GM12878 (cell line): ENCODE data around the gene SAAL1. TPM values are rescaled to one million over a fixed set of nuclear protein-coding genes. Genes with fewer than 3 reads are reported as not detected.

Experiments
- BMI1 ChIP-seq: fragments of 450-650 bp; IDR thresholded peaks from 2 replicates; pipeline ENCODE4 v1.6.1; 2016; ENCODE audit warnings: mild to moderate bottlenecking, moderate library complexity, borderline replicate concordance
- CBX5 ChIP-seq: sonication (generic); IDR thresholded peaks from 2 replicates; pipeline ENCODE4 v1.6.1; 2016; ENCODE audit warnings: low read depth, moderate library complexity, mild to moderate bottlenecking, inconsistent platforms
- CEBPB ChIP-seq, 2 experiments: fragments of 150-350 bp in 1 of 2; IDR thresholded peaks; 2 replicates each; pipeline ENCODE4 v1.6.1; 2012 to 2014; ENCODE audit warnings: low read depth in 2 of 2, low read length in 2 of 2, borderline replicate concordance in 1 of 2, inconsistent platforms in 1 of 2
- HDAC2 ChIP-seq: fragments of 200-600 bp; sonication (generic); IDR thresholded peaks from 2 replicates; pipeline ENCODE4 v1.6.1; 2017
- KLF5 ChIP-seq: fragments of 450-650 bp; IDR thresholded peaks from 2 replicates; pipeline ENCODE4 v1.6.1; 2014; ENCODE audit warnings: mild to moderate bottlenecking; ENCODE audit not compliant: partially characterized antibody
- NFYA ChIP-seq: IDR thresholded peaks from 2 replicates; pipeline ENCODE4 v1.6.1; 2011; ENCODE audit warnings: low read depth, mild to moderate bottlenecking, low read length, improper control_type of control experiment, borderline replicate concordance
- NRF1 ChIP-seq: conservative IDR thresholded peaks from 2 replicates; pipeline ENCODE4 v1.6.1; 2011; ENCODE audit warnings: mild to moderate bottlenecking, low read depth, low read length, improper control_type of control experiment
- PAX8 ChIP-seq: fragments of 450-650 bp; IDR thresholded peaks from 2 replicates; pipeline ENCODE4 v1.6.1; 2017; ENCODE audit warnings: mild to moderate bottlenecking, moderate library complexity
- POLR2AphosphoS5 ChIP-seq: IDR thresholded peaks from 2 replicates; pipeline ENCODE4 v1.6.1; 2011; ENCODE audit warnings: mild to moderate bottlenecking, low read length, inconsistent platforms
- POU2F2 ChIP-seq: IDR thresholded peaks from 3 replicates; pipeline ENCODE4 v1.6.1; 2011; ENCODE audit warnings: low read depth, mild to moderate bottlenecking, low read length, borderline replicate concordance
- RBBP5 ChIP-seq: fragments of 200-600 bp; sonication (generic); conservative IDR thresholded peaks from 2 replicates; pipeline ENCODE4 v1.6.1; 2016
- RFX5 ChIP-seq: IDR thresholded peaks from 2 replicates; pipeline ENCODE4 v1.6.1; 2011; ENCODE audit warnings: low read depth, low read length, improper control_type of control experiment
- RUNX3 ChIP-seq: IDR thresholded peaks from 2 replicates; pipeline ENCODE4 v1.6.1; 2012; ENCODE audit warnings: low read length, inconsistent platforms
- SIX5 ChIP-seq: IDR thresholded peaks from 2 replicates; pipeline ENCODE4 v1.6.1; 2011; ENCODE audit warnings: mild to moderate bottlenecking, low read depth, low read length, moderate library complexity; ENCODE audit not compliant: severe bottlenecking
- SMC3 ChIP-seq: IDR thresholded peaks from 2 replicates; pipeline ENCODE4 v1.6.1; 2011; ENCODE audit warnings: low read length, improper control_type of control experiment, borderline replicate concordance
- TCF12 ChIP-seq: IDR thresholded peaks from 2 replicates; pipeline ENCODE4 v1.6.1; 2011; ENCODE audit warnings: low read depth, mild to moderate bottlenecking, low read length
- YBX1 ChIP-seq: fragments of 450-650 bp; IDR thresholded peaks from 2 replicates; pipeline ENCODE4 v1.6.1; 2016; ENCODE audit warnings: antibody characterized with exemption
- polyA plus RNA-seq, 11 experiments: library from polyadenylated mRNA; depleted of rRNA in 4 of 11; unstranded in 6 of 11; stranded (reverse) in 5 of 11; fragments of >200 nt; fragmentation: Nextera tagmentation in 4 of 11; fragmentation: Illumina TruSeq in 1 of 11; extraction: Ambion mirVana in 4 of 11; extraction: Trizol in 1 of 11; gene quantifications; 1 replicate in 1 of 11; 2 replicates in 10 of 11; pipeline versions ENCODE4 v1.2.1 to v1.2.3, GENCODE V29; 2011 to 2016; ENCODE audit warnings: inconsistent platforms in 2 of 11, missing spikeins in 2 of 11, low read depth in 1 of 11
- total RNA-seq, 4 experiments: library from RNA; depleted of rRNA in 3 of 4; stranded (reverse); fragments of >200 nt in 3 of 4; fragmentation: Illumina TruSeq in 1 of 4; extraction: Trizol in 1 of 4; gene quantifications; 2 replicates each; pipeline versions ENCODE4 v1.2.1 to v1.2.3, GENCODE V29; 2013 to 2021
- TF ChIP-seq, protein P1 (sequence below): IDR thresholded peaks from 2 replicates; pipeline ENCODE4 v1.6.1; 2012; ENCODE audit warnings: improper control_type of control experiment, low read depth, low read length; ENCODE audit not compliant: insufficient replicate concordance
- TF ChIP-seq, protein P2 (sequence below): fragments of 450-650 bp; IDR thresholded peaks from 2 replicates; pipeline ENCODE4 v1.6.1; 2016; ENCODE audit warnings: mild to moderate bottlenecking
- TF ChIP-seq, protein P3 (sequence below): IDR thresholded peaks from 2 replicates; pipeline ENCODE4 v1.6.1; 2012; ENCODE audit warnings: low read depth, low read length, improper control_type of control experiment
- TF ChIP-seq, protein P4 (sequence below): IDR thresholded peaks from 2 replicates; pipeline ENCODE4 v1.6.1; 2011; ENCODE audit warnings: mild to moderate bottlenecking, low read depth, low read length, moderate library complexity; ENCODE audit not compliant: insufficient replicate concordance

The SAAL1 gene
- total and polyA plus RNA-seq, 10 of the 15 experiments (the other 5 are each of a cell fraction or from before 2014, with no cell fraction given): 26.3 to 59.4 (median 43.8) TPM

DNA sequence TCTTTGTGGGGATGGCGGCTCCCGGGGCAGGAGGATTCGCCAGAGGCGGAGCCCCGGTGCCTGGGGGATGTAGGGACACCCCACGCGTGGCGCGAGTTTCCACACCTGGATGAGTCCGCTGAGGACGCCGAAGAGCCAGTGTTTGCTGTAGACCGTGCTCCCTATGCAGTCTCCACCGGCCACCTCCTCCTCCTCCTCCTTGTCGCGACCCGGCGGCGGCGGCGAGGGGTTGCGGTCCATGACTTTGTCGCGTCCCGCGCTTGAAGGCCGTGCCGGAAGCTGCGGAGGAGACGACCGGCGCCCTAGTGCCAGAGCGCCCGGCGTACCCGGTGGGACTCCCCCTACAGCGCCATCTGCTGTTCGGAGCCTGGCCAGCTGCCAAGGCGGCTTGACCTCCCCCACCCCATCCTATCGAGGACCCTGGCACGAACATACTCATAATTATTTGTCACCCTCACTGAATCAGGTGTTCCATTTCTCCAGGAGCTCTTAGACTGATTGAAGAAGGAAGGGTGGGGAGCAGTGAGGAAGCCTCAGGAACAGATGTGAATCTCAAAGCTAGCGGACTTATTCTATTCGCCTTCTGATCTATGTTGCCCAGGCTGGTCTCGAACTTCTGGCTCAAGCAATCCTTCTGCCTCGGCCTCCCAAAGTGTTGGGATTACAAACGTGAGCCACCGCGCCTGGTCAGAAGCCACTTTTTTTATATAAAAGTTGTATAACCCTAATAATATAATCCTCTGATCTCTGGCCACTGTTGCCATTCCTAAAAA lies at the start of gene SAAL1 (continued):
- TF ChIP-seq, protein P1, sequence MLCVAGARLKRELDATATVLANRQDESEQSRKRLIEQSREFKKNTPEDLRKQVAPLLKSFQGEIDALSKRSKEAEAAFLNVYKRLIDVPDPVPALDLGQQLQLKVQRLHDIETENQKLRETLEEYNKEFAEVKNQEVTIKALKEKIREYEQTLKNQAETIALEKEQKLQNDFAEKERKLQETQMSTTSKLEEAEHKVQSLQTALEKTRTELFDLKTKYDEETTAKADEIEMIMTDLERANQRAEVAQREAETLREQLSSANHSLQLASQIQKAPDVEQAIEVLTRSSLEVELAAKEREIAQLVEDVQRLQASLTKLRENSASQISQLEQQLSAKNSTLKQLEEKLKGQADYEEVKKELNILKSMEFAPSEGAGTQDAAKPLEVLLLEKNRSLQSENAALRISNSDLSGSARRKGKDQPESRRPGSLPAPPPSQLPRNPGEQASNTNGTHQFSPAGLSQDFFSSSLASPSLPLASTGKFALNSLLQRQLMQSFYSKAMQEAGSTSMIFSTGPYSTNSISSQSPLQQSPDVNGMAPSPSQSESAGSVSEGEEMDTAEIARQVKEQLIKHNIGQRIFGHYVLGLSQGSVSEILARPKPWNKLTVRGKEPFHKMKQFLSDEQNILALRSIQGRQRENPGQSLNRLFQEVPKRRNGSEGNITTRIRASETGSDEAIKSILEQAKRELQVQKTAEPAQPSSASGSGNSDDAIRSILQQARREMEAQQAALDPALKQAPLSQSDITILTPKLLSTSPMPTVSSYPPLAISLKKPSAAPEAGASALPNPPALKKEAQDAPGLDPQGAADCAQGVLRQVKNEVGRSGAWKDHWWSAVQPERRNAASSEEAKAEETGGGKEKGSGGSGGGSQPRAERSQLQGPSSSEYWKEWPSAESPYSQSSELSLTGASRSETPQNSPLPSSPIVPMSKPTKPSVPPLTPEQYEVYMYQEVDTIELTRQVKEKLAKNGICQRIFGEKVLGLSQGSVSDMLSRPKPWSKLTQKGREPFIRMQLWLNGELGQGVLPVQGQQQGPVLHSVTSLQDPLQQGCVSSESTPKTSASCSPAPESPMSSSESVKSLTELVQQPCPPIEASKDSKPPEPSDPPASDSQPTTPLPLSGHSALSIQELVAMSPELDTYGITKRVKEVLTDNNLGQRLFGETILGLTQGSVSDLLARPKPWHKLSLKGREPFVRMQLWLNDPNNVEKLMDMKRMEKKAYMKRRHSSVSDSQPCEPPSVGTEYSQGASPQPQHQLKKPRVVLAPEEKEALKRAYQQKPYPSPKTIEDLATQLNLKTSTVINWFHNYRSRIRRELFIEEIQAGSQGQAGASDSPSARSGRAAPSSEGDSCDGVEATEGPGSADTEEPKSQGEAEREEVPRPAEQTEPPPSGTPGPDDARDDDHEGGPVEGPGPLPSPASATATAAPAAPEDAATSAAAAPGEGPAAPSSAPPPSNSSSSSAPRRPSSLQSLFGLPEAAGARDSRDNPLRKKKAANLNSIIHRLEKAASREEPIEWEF: no peak
- TF ChIP-seq POLR2AphosphoS5 (peak; percentile 61), NRF1 (no peak), PAX8 (no peak), SMC3 (peak; percentile 62; the same call in 1 of the 2 replicates), CEBPB (IDR thresholded peaks at IDR 0.05; ENCODE audit: borderline replicate concordance in 1 of 2, low read depth in 2 of 2, low read length in 2 of 2) (no peak), YBX1 (no peak), RUNX3 (peak; percentile 61), CBX5 (no peak), POU2F2 (peak; percentile 73; the same call in 2 of the 3 replicates), HDAC2 (no peak), NFYA (no peak), SIX5 (no peak), BMI1 (no peak), RBBP5 (no peak), RFX5 (no peak), TCF12 (peak; percentile 90), KLF5 (no peak)
- TF ChIP-seq, protein P2, sequence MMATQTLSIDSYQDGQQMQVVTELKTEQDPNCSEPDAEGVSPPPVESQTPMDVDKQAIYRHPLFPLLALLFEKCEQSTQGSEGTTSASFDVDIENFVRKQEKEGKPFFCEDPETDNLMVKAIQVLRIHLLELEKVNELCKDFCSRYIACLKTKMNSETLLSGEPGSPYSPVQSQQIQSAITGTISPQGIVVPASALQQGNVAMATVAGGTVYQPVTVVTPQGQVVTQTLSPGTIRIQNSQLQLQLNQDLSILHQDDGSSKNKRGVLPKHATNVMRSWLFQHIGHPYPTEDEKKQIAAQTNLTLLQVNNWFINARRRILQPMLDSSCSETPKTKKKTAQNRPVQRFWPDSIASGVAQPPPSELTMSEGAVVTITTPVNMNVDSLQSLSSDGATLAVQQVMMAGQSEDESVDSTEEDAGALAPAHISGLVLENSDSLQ: no peak
- TF ChIP-seq, protein P3, sequence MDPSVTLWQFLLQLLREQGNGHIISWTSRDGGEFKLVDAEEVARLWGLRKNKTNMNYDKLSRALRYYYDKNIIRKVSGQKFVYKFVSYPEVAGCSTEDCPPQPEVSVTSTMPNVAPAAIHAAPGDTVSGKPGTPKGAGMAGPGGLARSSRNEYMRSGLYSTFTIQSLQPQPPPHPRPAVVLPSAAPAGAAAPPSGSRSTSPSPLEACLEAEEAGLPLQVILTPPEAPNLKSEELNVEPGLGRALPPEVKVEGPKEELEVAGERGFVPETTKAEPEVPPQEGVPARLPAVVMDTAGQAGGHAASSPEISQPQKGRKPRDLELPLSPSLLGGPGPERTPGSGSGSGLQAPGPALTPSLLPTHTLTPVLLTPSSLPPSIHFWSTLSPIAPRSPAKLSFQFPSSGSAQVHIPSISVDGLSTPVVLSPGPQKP: peak; percentile 55; the same call in 1 of the 2 replicates
- TF ChIP-seq, protein P4, sequence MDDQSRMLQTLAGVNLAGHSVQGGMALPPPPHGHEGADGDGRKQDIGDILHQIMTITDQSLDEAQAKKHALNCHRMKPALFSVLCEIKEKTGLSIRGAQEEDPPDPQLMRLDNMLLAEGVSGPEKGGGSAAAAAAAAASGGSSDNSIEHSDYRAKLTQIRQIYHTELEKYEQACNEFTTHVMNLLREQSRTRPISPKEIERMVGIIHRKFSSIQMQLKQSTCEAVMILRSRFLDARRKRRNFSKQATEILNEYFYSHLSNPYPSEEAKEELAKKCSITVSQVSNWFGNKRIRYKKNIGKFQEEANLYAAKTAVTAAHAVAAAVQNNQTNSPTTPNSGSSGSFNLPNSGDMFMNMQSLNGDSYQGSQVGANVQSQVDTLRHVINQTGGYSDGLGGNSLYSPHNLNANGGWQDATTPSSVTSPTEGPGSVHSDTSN: peak; percentile 9
